ENCODE data around the gene MYH14.

MYH14 gene

GRCh38 chr19:50268501-50268900, 65.1 kb downstream of the MYH14 start:
- no peaks in the 10 kb centered on the region for H3K36me3 Mint-ChIP-seq
- DNase-seq = no peak
- H3K4me1 Mint-ChIP-seq = no peaks in the 10 kb centered on the region
- no peaks in the 10 kb centered on the region for H3K9me3 Mint-ChIP-seq
- CTCF ChIA-PET = interaction anchor here (1.2 kb wide), 1 partner anchor 30 kb away, joined by 3 read pairs; no protein-coding TSS in a partner anchor
- H3K27me3 Mint-ChIP-seq = peaks cover 23% of the 10 kb centered on the region
- no peak overlapping the region for H3K4me3 Mint-ChIP-seq
- no peak overlapping the region for H3K27ac Mint-ChIP-seq

- H3K27me3 Mint-ChIP-seq = peaks cover 20% of the 10 kb centered on the region
- H3K4me1 Mint-ChIP-seq = no peaks in the 10 kb centered on the region
- H3K9me3 Mint-ChIP-seq = no peaks in the 10 kb centered on the region
- H3K4me3 Mint-ChIP-seq = no peak overlapping the region
- H3K36me3 Mint-ChIP-seq = no peaks in the 10 kb centered on the region
- no peak for DNase-seq
- H3K27ac Mint-ChIP-seq = no peak overlapping the region
- CTCF ChIA-PET = interaction anchor here (0.9 kb wide), 1 partner anchor 19 kb away, joined by 3 read pairs; no protein-coding TSS in a partner anchor
These were observed 66.2 kb downstream of the MYH14 start for GRCh38 chr19:50269653-50270052.

GRCh38 chr19:50272263-50272897, 69.0 kb downstream of the MYH14 start:
- DNase-seq = no peak
- H3K27ac Mint-ChIP-seq = no peak overlapping the region
- peaks cover 9% of the 10 kb centered on the region for H3K27me3 Mint-ChIP-seq
- no peaks in the 10 kb centered on the region for H3K36me3 Mint-ChIP-seq
- CTCF ChIA-PET = no interaction called here
- no peak overlapping the region for H3K4me3 Mint-ChIP-seq
- H3K9me3 Mint-ChIP-seq = no peaks in the 10 kb centered on the region
- no peaks in the 10 kb centered on the region for H3K4me1 Mint-ChIP-seq

- Mint-ChIP-seq H3K9me3 (no peaks in the 10 kb centered on the region), H3K27ac (no peak overlapping the region), H3K4me3 (no peak overlapping the region), H3K4me1 (no peaks in the 10 kb centered on the region), H3K27me3 (peaks cover 3% of the 10 kb centered on the region), H3K36me3 (no peaks in the 10 kb centered on the region)
- CTCF ChIA-PET = interaction anchor here (0.5 kb wide), 1 partner anchor 1165 kb away, joined by 4 read pairs; no protein-coding TSS in a partner anchor
- DNase-seq = no peak
These were observed 70.4 kb downstream of the MYH14 start for GRCh38 chr19:50273821-50274220.

- CTCF ChIA-PET = no interaction called here
- no peaks in the 10 kb centered on the region for H3K4me1 Mint-ChIP-seq
- peaks cover 4% of the 10 kb centered on the region for H3K27me3 Mint-ChIP-seq
- no peaks in the 10 kb centered on the region for H3K9me3 Mint-ChIP-seq
- no peak overlapping the region for H3K4me3 Mint-ChIP-seq
- H3K27ac Mint-ChIP-seq = no peak overlapping the region
- H3K36me3 Mint-ChIP-seq = no peaks in the 10 kb centered on the region
- no peak for DNase-seq
These were observed 72.4 kb downstream of the MYH14 start for GRCh38 chr19:50275577-50276368.

- DNase-seq = no peak
- Mint-ChIP-seq H3K4me1 (no peaks in the 10 kb centered on the region), H3K4me3 (no peak overlapping the region), H3K27ac (no peak overlapping the region), H3K36me3 (no peaks in the 10 kb centered on the region), H3K27me3 (peaks cover 4% of the 10 kb centered on the region), H3K9me3 (no peaks in the 10 kb centered on the region)
- CTCF ChIA-PET = no interaction called here
These were observed 73.1 kb downstream of the MYH14 start for GRCh38 chr19:50276370-50277063.

GRCh38 chr19:50277966-50278580, 74.7 kb downstream of the MYH14 start:
- no peaks in the 10 kb centered on the region for H3K4me1 Mint-ChIP-seq

GRCh38 chr19:50280074-50280473, 76.7 kb downstream of the MYH14 start:
- CTCF ChIA-PET = no interaction called here
- no peak for DNase-seq
- H3K9me3 Mint-ChIP-seq = peaks cover under 1% of the 10 kb centered on the region
- H3K27me3 Mint-ChIP-seq = peaks cover 4% of the 10 kb centered on the region
- H3K4me3 Mint-ChIP-seq = no peak overlapping the region
- H3K4me1 Mint-ChIP-seq = no peaks in the 10 kb centered on the region
- no peaks in the 10 kb centered on the region for H3K36me3 Mint-ChIP-seq
- no peak overlapping the region for H3K27ac Mint-ChIP-seq

More at GRCh38 chr19:50277966-50278580, 74.7 kb downstream of the MYH14 start:
- H3K4me3 Mint-ChIP-seq = no peak overlapping the region
- DNase-seq = no peak
- no peaks in the 10 kb centered on the region for H3K9me3 Mint-ChIP-seq
- no peak overlapping the region for H3K27ac Mint-ChIP-seq
- peaks cover 4% of the 10 kb centered on the region for H3K27me3 Mint-ChIP-seq
- H3K36me3 Mint-ChIP-seq = no peaks in the 10 kb centered on the region
- CTCF ChIA-PET = no interaction called here

- DNase-seq = no peak
- Mint-ChIP-seq H3K27ac (no peak overlapping the region), H3K4me1 (no peaks in the 10 kb centered on the region), H3K4me3 (no peak overlapping the region), H3K27me3 (peaks cover 4% of the 10 kb centered on the region), H3K9me3 (peaks cover 6% of the 10 kb centered on the region), H3K36me3 (no peaks in the 10 kb centered on the region)
- CTCF ChIA-PET = no interaction called here
These were observed 77.6 kb downstream of the MYH14 start for GRCh38 chr19:50280983-50281382.

GRCh38 chr19:50281491-50281890, 78.1 kb downstream of the MYH14 start:
- CTCF ChIA-PET = no interaction called here
- DNase-seq = no peak
- Mint-ChIP-seq H3K9me3 (peaks cover 6% of the 10 kb centered on the region), H3K4me1 (no peaks in the 10 kb centered on the region), H3K27me3 (peaks cover 4% of the 10 kb centered on the region), H3K4me3 (no peak overlapping the region), H3K36me3 (no peaks in the 10 kb centered on the region), H3K27ac (no peak overlapping the region)

- Mint-ChIP-seq H3K27ac (no peak overlapping the region), H3K4me1 (no peaks in the 10 kb centered on the region), H3K4me3 (no peak overlapping the region), H3K9me3 (peaks cover 14% of the 10 kb centered on the region), H3K27me3 (peaks cover 16% of the 10 kb centered on the region), H3K36me3 (no peaks in the 10 kb centered on the region)
- no peak for DNase-seq
- CTCF ChIA-PET = no interaction called here
These were observed 82.4 kb downstream of the MYH14 start for GRCh38 chr19:50285833-50286232.

- peaks cover 21% of the 10 kb centered on the region for H3K27me3 Mint-ChIP-seq
- no peak for DNase-seq
- CTCF ChIA-PET = no interaction called here
- H3K4me1 Mint-ChIP-seq = no peaks in the 10 kb centered on the region
- H3K4me3 Mint-ChIP-seq = no peak overlapping the region
- no peak overlapping the region for H3K27ac Mint-ChIP-seq
- H3K36me3 Mint-ChIP-seq = no peaks in the 10 kb centered on the region
- peaks cover 14% of the 10 kb centered on the region for H3K9me3 Mint-ChIP-seq
These were observed 83.0 kb downstream of the MYH14 start for GRCh38 chr19:50286443-50286842.

GRCh38 chr19:50287331-50287730, 83.9 kb downstream of the MYH14 start:
- peaks cover 14% of the 10 kb centered on the region for H3K9me3 Mint-ChIP-seq
- H3K27ac Mint-ChIP-seq = no peak overlapping the region
- DNase-seq = no peak
- no peaks in the 10 kb centered on the region for H3K4me1 Mint-ChIP-seq
- CTCF ChIA-PET = no interaction called here
- no peak overlapping the region for H3K4me3 Mint-ChIP-seq
- H3K27me3 Mint-ChIP-seq = peaks cover 21% of the 10 kb centered on the region
- H3K36me3 Mint-ChIP-seq = no peaks in the 10 kb centered on the region

- Mint-ChIP-seq H3K4me1 (no peaks in the 10 kb centered on the region), H3K9me3 (peaks cover 14% of the 10 kb centered on the region), H3K36me3 (no peaks in the 10 kb centered on the region), H3K27me3 (peaks cover 25% of the 10 kb centered on the region), H3K27ac (no peak overlapping the region), H3K4me3 (no peak overlapping the region)
- DNase-seq = no peak
- CTCF ChIA-PET = interaction anchor here (1.2 kb wide), 1 partner anchor 20 kb away, joined by 3 read pairs; no protein-coding TSS in a partner anchor
These were observed 85.5 kb downstream of the MYH14 start for GRCh38 chr19:50288954-50289353.

All from activated naive CD4-positive, alpha-beta T cell treated with anti-CD3 and anti-CD28 coated beads, Interleukin-2, amount 10 ng/mL, durations not matched to agents 7 days and 5 days (primary cell).